Mesendoderm (in vitro differentiated cells): Measurements from ENCODE around the gene ZBTB8A.

Experiments used
- DNase-seq: peaks from one replicate; pipeline ENCODE4 v3.0.0; 2013
- H2AK5ac ChIP-seq: 2 replicates; pipeline ENCODE4 v1.6.1; 2013; ENCODE audit warnings: low read length, inconsistent platforms
- H2BK120ac ChIP-seq: 2 replicates; pipeline ENCODE4 v1.6.1; 2013; ENCODE audit warnings: low read depth, mild to moderate bottlenecking, low read length, moderate library complexity, mixed read lengths
- H2BK15ac ChIP-seq: replicated peaks from 2 replicates; pipeline ENCODE4 v1.6.1; 2013; ENCODE audit warnings: low read depth, mild to moderate bottlenecking, moderate library complexity
- H2BK5ac ChIP-seq: 2 replicates; pipeline ENCODE4 v1.6.1; 2013; ENCODE audit warnings: low read length, inconsistent platforms
- H3K18ac ChIP-seq: 2 replicates; pipeline ENCODE4 v1.6.1; 2013; ENCODE audit warnings: mild to moderate bottlenecking, low read length, mixed read lengths
- H3K23ac ChIP-seq: one replicate; pipeline ENCODE4 v1.6.1; 2013; ENCODE audit warnings: low read length
- H3K27ac ChIP-seq: 2 replicates; pipeline ENCODE4 v1.5.1; 2013; ENCODE audit warnings: low read depth, mild to moderate bottlenecking, inconsistent platforms, low read length, moderate library complexity
- H3K27me3 ChIP-seq: 2 replicates; pipeline ENCODE4 v1.6.1; 2013; ENCODE audit warnings: low read length, control low read depth, mild to moderate bottlenecking, inconsistent platforms; ENCODE audit not compliant: insufficient read depth, poor library complexity
- H3K36me3 ChIP-seq: 2 replicates; pipeline ENCODE4 v1.6.1; 2013; ENCODE audit warnings: low read length, inconsistent platforms; ENCODE audit not compliant: control insufficient read depth, insufficient read depth
- H3K4ac ChIP-seq: one replicate; pipeline ENCODE4 v1.6.1; 2013; ENCODE audit warnings: low read depth, mild to moderate bottlenecking, low read length, moderate library complexity
- H3K4me1 ChIP-seq: 2 replicates; pipeline ENCODE4 v1.6.1; 2013; ENCODE audit warnings: low read depth, low read length, inconsistent platforms; ENCODE audit not compliant: control insufficient read depth
- H3K4me2 ChIP-seq: 2 replicates; pipeline ENCODE4 v1.6.1; 2013; ENCODE audit warnings: low read length
- H3K4me3 ChIP-seq: 2 replicates; pipeline ENCODE4 v1.5.1; 2013; ENCODE audit warnings: mild to moderate bottlenecking, low read length
- H3K56ac ChIP-seq: one replicate; pipeline ENCODE4 v1.6.1; 2013; ENCODE audit warnings: low read length
- H3K79me1 ChIP-seq: 2 replicates; pipeline ENCODE4 v1.6.1; 2013; ENCODE audit warnings: low read length, inconsistent platforms
- H3K79me2 ChIP-seq: 2 replicates; pipeline ENCODE4 v1.6.1; 2013; ENCODE audit warnings: mild to moderate bottlenecking, low read length; ENCODE audit not compliant: control insufficient read depth, insufficient read depth
- H3K9ac ChIP-seq: 2 replicates; pipeline ENCODE4 v1.6.1; 2013; ENCODE audit warnings: low read length, inconsistent platforms
- H4K5ac ChIP-seq: one replicate; pipeline ENCODE4 v1.6.1; 2013; ENCODE audit warnings: low read length
- H4K8ac ChIP-seq: one replicate; pipeline ENCODE4 v1.6.1; 2013; ENCODE audit warnings: low read depth, mild to moderate bottlenecking, control low read depth, low read length, moderate library complexity
- WGBS: extraction: QIAGEN DNeasy Blood & Tissue Kit; methylation state at CpG from one replicate; pipeline ENCODE4 v1.1.7; 2013; ENCODE audit warnings: low lambda C conversion rate, missing lambda C conversion rate; ENCODE audit not compliant: insufficient coverage; ENCODE audit errors: extremely low coverage; 5-methylcytosine and 5-hydroxymethylcytosine counted together

The ZBTB8A gene

DNA sequence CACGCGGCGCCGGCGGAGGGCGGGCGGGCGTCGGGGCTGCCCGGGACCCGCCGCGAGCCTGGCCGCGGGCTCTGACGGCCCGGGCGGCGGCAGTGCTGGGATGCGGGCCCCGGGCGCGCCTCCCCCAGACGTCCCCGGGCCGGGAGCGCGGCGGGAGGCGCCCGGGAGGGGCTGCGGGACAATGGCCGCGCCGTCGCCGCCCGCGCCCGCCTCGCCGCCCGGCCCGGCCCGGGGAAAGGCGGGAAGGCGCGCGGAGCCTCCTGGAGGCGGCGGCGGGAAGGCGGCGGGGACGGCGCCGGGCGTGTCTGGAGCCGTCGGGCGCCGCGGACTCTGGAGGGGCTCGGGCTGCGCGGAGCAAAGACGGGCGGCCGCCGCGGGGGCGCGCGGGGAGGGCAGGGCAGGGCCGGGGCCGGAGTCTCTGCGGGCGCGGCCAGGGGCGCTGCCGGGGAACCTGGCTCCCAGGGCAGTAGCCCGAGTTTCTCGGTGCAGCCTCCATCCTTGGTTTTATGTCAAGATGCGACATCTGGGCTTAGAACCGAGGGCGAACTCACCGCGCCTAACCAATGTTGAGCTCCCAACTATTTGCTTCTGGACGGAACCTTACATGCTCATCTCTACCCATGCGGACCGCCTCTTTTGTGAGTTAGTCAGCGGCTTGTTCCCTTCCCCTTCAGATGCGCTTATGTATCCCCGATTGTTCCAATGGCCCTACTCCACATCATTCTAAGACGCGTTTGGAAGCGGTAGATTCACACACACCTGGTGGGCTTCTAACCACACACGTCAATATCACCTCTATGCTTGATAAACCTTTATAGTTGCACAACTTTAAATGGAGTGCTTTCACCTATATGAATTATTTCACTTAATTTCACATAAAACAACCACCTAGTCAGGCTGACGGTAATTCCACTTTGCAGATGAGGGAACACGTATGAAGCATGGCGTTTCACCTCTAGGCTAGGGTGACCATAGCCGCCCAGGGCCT, 651 bp downstream of the ZBTB8A start:
- peaks cover 9% of the 10 kb centered on the region for H3K79me2 ChIP-seq
- H3K23ac ChIP-seq, result peak overlapping the region; percentile 53
- H3K4me1 ChIP-seq, result no peaks in the 10 kb centered on the region
- DNase-seq, result peak; percentile 58
- H3K56ac ChIP-seq, result peak overlapping the region; percentile 84
- H2AK5ac ChIP-seq, result peak overlapping the region; percentile 12
- H4K5ac ChIP-seq, result no peak overlapping the region
- H3K4ac ChIP-seq, result peak overlapping the region; percentile 98
- H3K79me1 ChIP-seq, result peaks cover 8% of the 10 kb centered on the region
- peak overlapping the region; percentile 61 for H2BK5ac ChIP-seq
- H3K4me3 ChIP-seq, result peak overlapping the region; percentile 90
- H3K27ac ChIP-seq, result peak overlapping the region; percentile 83
- H3K18ac ChIP-seq, result peak overlapping the region; percentile 97
- WGBS, result no CpG with 5 or more reads among the region's 102 CpGs
- peak overlapping the region; percentile 86 for H2BK15ac ChIP-seq
- H3K27me3 ChIP-seq, result no peaks in the 10 kb centered on the region
- no peaks in the 10 kb centered on the region for H3K36me3 ChIP-seq
- H3K4me2 ChIP-seq, result peak overlapping the region; percentile 67
- peak overlapping the region; percentile 93 for H2BK120ac ChIP-seq
- peak overlapping the region; percentile 90 for H4K8ac ChIP-seq
- peak overlapping the region; percentile 89 for H3K9ac ChIP-seq

DNA sequence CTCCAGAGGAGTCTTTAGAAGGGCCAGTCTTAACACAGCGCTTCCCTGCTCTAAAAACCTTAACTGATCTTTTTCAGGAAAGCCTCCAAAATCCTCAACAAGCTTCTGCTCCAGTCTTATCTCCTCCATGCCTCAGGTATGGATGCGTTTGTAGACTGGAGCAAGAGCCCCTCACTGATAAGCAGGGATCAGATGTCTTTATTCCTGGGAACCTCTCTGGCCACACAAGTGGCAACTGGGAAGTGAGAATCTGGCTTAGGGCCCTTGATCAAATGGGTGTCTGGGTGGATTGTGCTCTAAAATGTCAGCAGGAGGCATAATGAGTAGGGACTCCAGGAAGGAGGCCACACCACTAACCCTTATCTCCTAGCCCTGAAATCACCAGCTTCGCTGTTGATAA, 1.4 kb downstream of the ZBTB8A start:
- H2BK15ac ChIP-seq, result no peak overlapping the region
- no peak overlapping the region for H2BK5ac ChIP-seq
- peaks cover 11% of the 10 kb centered on the region for H3K79me2 ChIP-seq
- H3K27ac ChIP-seq, result peak overlapping the region; percentile 83
- H3K4ac ChIP-seq, result no peak overlapping the region
- no peaks in the 10 kb centered on the region for H3K36me3 ChIP-seq
- no CpG with 5 or more reads among the region's 3 CpGs for WGBS
- H4K5ac ChIP-seq, result no peak overlapping the region
- peak overlapping the region; percentile 89 for H3K9ac ChIP-seq
- no peak overlapping the region for H2BK120ac ChIP-seq
- no peak overlapping the region for H4K8ac ChIP-seq
- H3K79me1 ChIP-seq, result peaks cover 10% of the 10 kb centered on the region
- H3K23ac ChIP-seq, result no peak overlapping the region
- peak overlapping the region; percentile 67 for H3K4me2 ChIP-seq
- H3K4me1 ChIP-seq, result no peaks in the 10 kb centered on the region
- peak overlapping the region; percentile 84 for H3K56ac ChIP-seq
- no peak overlapping the region for H2AK5ac ChIP-seq
- H3K4me3 ChIP-seq, result no peak overlapping the region
- peak; percentile 96 for DNase-seq
- no peaks in the 10 kb centered on the region for H3K27me3 ChIP-seq
- H3K18ac ChIP-seq, result peak overlapping the region; percentile 97

- Histone ChIP-seq H2BK15ac (no peak overlapping the region), H3K4ac (no peak overlapping the region), H2BK5ac (peak overlapping the region; percentile 12), H4K8ac (no peak overlapping the region), H3K4me2 (no peak overlapping the region), H3K4me3 (no peak overlapping the region), H3K79me1 (peaks cover 12% of the 10 kb centered on the region), H3K36me3 (no peaks in the 10 kb centered on the region), H3K4me1 (no peaks in the 10 kb centered on the region), H3K9ac (no peak overlapping the region), H2BK120ac (no peak overlapping the region), H3K27me3 (no peaks in the 10 kb centered on the region), H4K5ac (no peak overlapping the region), H3K27ac (no peak overlapping the region), H3K79me2 (peaks cover 13% of the 10 kb centered on the region), H2AK5ac (no peak overlapping the region), H3K23ac (no peak overlapping the region), H3K56ac (peak overlapping the region; percentile 27), H3K18ac (no peak overlapping the region)
- no CpG with 5 or more reads among the region's 2 CpGs for WGBS
- DNase-seq, result no peak
These were observed 1.9 kb downstream of the ZBTB8A start for GRCh38 chr1:32541064-32541566.

GRCh38 chr1:32546611-32547010, 7.4 kb downstream of the ZBTB8A start:
- no peak overlapping the region for H2BK120ac ChIP-seq
- no peak overlapping the region for H2AK5ac ChIP-seq
- H4K5ac ChIP-seq, result no peak overlapping the region
- H3K18ac ChIP-seq, result no peak overlapping the region
- no CpG with 5 or more reads among the region's 4 CpGs for WGBS
- H2BK5ac ChIP-seq, result no peak overlapping the region
- no peak overlapping the region for H4K8ac ChIP-seq
- H3K36me3 ChIP-seq, result no peaks in the 10 kb centered on the region
- no peaks in the 10 kb centered on the region for H3K27me3 ChIP-seq
- H3K4me2 ChIP-seq, result no peak overlapping the region
- no peak overlapping the region for H3K4ac ChIP-seq
- H3K4me1 ChIP-seq, result no peaks in the 10 kb centered on the region
- no peak overlapping the region for H3K23ac ChIP-seq
- H3K56ac ChIP-seq, result no peak overlapping the region
- H3K79me2 ChIP-seq, result peaks cover 9% of the 10 kb centered on the region
- H3K27ac ChIP-seq, result no peak overlapping the region
- peaks cover 9% of the 10 kb centered on the region for H3K79me1 ChIP-seq
- no peak overlapping the region for H2BK15ac ChIP-seq
- H3K9ac ChIP-seq, result no peak overlapping the region
- H3K4me3 ChIP-seq, result no peak overlapping the region
- DNase-seq, result no peak

DNA sequence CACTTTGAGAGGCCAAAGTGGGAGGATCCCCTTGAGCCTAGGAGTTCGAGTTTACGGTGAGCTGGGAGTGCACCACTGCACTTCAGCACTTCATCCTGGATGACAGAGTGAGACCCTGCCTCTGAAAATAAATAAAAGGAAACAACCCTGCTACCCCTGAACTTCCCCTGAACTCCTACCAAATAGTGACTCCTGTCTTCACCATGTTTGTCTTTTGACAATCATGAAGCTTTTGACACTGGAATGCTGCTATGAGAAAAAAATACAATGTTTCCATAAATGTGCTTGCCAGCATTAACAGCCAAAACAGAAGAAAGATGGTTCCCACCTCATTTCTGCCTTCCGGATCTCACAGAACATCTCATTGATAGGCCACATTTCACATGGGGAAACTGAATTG, 10.4 kb downstream of the ZBTB8A start:
- Histone ChIP-seq H3K79me1 (peaks cover 5% of the 10 kb centered on the region), H2BK5ac (no peak overlapping the region), H3K56ac (no peak overlapping the region), H4K5ac (no peak overlapping the region), H3K23ac (no peak overlapping the region), H3K27ac (no peak overlapping the region), H3K79me2 (peaks cover 4% of the 10 kb centered on the region), H2AK5ac (no peak overlapping the region), H4K8ac (no peak overlapping the region), H2BK15ac (no peak overlapping the region), H3K4ac (no peak overlapping the region), H3K27me3 (no peaks in the 10 kb centered on the region), H3K4me1 (no peaks in the 10 kb centered on the region), H3K4me3 (no peak overlapping the region), H2BK120ac (no peak overlapping the region), H3K36me3 (no peaks in the 10 kb centered on the region), H3K9ac (no peak overlapping the region), H3K4me2 (no peak overlapping the region), H3K18ac (no peak overlapping the region)
- no CpG with 5 or more reads among the region's 3 CpGs for WGBS
- no peak for DNase-seq
